Measurements from ENCODE around the gene LAMC1. TPM values are rescaled to one million over a fixed set of nuclear protein-coding genes. Genes with fewer than 3 reads are reported as not detected.
A peak's percentile ranks its signal among the peaks of the same experiment; 100 is the strongest.

The LAMC1 gene
- total RNA-seq, 1 donor from 2014 or later = 162 TPM

GRCh38 chr1:183089025-183089639 is 65.9 kb downstream of the LAMC1 start:
- no peak for DNase-seq (ENCODE audit: low read depth)
- no peak for TF ChIP-seq CTCF (conservative IDR thresholded peaks at IDR 0.05; ENCODE audit: low read depth, low read length)
- H3K4me3 ChIP-seq (ENCODE audit: low read depth, low read length) = no peak overlapping the region

DNA sequence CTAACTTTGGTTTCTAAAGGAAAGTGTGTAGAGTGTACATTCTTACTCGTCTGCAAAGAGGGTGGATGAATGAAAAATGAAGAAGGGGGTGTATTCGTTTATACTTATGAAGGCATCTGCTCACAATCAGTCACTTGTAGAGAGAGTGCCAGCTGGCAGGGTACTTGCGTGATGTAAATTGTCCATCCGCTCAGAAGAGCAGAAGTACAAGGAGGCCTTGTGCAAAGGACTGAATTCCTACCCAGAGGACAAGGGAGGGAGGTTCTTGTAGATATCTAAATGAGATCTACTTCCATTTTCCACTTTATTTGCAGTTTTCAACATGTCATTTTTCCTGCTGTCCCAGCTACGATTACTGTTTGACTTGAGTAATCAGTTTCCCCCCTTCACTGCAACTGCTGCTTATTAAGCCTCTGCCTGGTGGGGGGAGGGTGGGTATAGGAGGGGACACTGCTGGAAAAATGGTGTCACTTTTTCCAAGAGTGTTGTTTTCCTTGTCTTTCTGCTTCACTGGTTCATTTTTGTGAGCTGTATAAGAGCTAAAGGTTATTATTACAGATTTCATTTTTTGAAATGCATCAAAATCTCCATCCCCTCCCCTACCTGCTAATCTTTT is 67.3 kb downstream of the LAMC1 start:
- DNase-seq (ENCODE audit: low read depth) = no peak
- no peak overlapping the region for H3K4me3 ChIP-seq (ENCODE audit: low read depth, low read length)
- no peak for TF ChIP-seq CTCF (conservative IDR thresholded peaks at IDR 0.05; ENCODE audit: low read depth, low read length)

- no peak for DNase-seq (ENCODE audit: low read depth)
- no peak for TF ChIP-seq CTCF (conservative IDR thresholded peaks at IDR 0.05; ENCODE audit: low read depth, low read length)
- H3K4me3 ChIP-seq (ENCODE audit: low read depth, low read length) = no peak overlapping the region
These were observed 68.0 kb downstream of the LAMC1 start for GRCh38 chr1:183091181-183091580.

DNA sequence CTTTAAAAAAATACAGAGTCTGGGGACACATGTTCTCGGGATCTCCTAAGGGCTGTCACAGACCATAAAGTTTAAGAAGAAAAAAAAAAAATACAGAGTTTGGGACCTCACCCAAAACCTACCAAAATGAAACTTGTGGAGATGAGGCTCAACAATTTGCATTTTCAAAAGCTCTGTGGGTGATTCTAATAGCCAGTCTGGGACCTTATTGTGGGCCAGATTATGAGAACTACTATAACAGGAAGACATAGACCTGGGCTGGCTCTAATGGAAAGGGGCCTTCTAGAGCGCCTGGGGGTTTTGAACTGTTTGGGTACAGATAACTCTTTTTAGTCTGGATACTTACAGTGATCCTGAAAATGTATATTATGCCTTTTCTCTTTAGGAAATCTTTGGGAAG is 69.1 kb downstream of the LAMC1 start:
- no peak for TF ChIP-seq CTCF (conservative IDR thresholded peaks at IDR 0.05; ENCODE audit: low read depth, low read length)
- H3K4me3 ChIP-seq (ENCODE audit: low read depth, low read length) = no peak overlapping the region
- DNase-seq (ENCODE audit: low read depth) = no peak

- no peak for DNase-seq (ENCODE audit: low read depth)
- no peak overlapping the region for H3K4me3 ChIP-seq (ENCODE audit: low read depth, low read length)
- TF ChIP-seq CTCF (conservative IDR thresholded peaks at IDR 0.05; ENCODE audit: low read depth, low read length) = no peak
These were observed 69.9 kb downstream of the LAMC1 start for GRCh38 chr1:183093066-183093668.

DNA sequence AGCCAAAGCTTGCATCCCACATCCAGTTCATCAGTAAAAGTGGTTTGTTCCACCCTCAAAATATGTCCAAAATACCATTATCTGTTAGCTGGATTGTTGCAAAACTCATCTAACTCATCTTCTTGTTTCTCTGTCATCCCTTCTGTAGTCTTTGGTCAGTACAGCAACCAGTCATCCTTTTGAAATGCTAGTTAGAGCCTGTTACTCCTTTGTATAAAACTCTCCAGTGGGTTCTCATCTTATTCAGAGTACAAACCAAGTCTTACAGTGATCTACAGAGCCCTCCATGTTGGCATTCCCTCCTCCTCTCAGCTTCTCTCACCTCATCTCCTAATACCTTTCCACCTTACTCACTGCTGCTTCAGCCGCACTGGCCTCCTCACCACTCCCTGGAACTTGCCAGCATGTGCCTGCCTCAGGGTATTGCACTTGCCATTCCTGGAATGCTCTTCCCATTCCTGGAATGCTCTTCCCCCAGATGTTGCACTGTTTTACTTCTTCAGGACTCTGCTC is 70.6 kb downstream of the LAMC1 start:
- TF ChIP-seq CTCF (conservative IDR thresholded peaks at IDR 0.05; ENCODE audit: low read depth, low read length) = no peak
- H3K4me3 ChIP-seq (ENCODE audit: low read depth, low read length) = no peak overlapping the region
- DNase-seq (ENCODE audit: low read depth) = peak; percentile 46
